ENCODE data around the gene KCNJ12.

The KCNJ12 gene

GRCh38 chr17:21374441-21375161 lies 1.6 kb upstream of the KCNJ12 start:
- no peak overlapping the region for H3K9ac ChIP-seq (ENCODE audit: low read length)
- H3K4me1 ChIP-seq (ENCODE audit: control insufficient read depth, insufficient read depth, low read length): peaks cover 2% of the 10 kb centered on the region
- no peaks in the 10 kb centered on the region for H3K36me3 ChIP-seq (ENCODE audit: control insufficient read depth, insufficient read depth, low read length)
- H3K27ac ChIP-seq (ENCODE audit: low read depth, low read length): no peak overlapping the region
- H3K27me3 ChIP-seq (ENCODE audit: control insufficient read depth, insufficient read depth, low read length): peaks cover 14% of the 10 kb centered on the region
- no peak overlapping the region for H3K4me3 ChIP-seq (ENCODE audit: low read length)

GRCh38 chr17:21375162-21375560 lies 996 bp upstream of the KCNJ12 start:
- Histone ChIP-seq H3K27me3 (ENCODE audit: control insufficient read depth, insufficient read depth, low read length) (peaks cover 14% of the 10 kb centered on the region), H3K4me1 (ENCODE audit: control insufficient read depth, insufficient read depth, low read length) (peaks cover 2% of the 10 kb centered on the region), H3K9ac (ENCODE audit: low read length) (no peak overlapping the region), H3K27ac (ENCODE audit: low read depth, low read length) (no peak overlapping the region), H3K4me3 (ENCODE audit: low read length) (no peak overlapping the region), H3K36me3 (ENCODE audit: control insufficient read depth, insufficient read depth, low read length) (no peaks in the 10 kb centered on the region)

- H3K27me3 ChIP-seq (ENCODE audit: control insufficient read depth, insufficient read depth, low read length): peaks cover 14% of the 10 kb centered on the region
- H3K9ac ChIP-seq (ENCODE audit: low read length): no peak overlapping the region
- H3K27ac ChIP-seq (ENCODE audit: low read depth, low read length): no peak overlapping the region
- no peaks in the 10 kb centered on the region for H3K36me3 ChIP-seq (ENCODE audit: control insufficient read depth, insufficient read depth, low read length)
- no peak overlapping the region for H3K4me3 ChIP-seq (ENCODE audit: low read length)
- peaks cover 2% of the 10 kb centered on the region for H3K4me1 ChIP-seq (ENCODE audit: control insufficient read depth, insufficient read depth, low read length)
These were observed 438 bp upstream of the KCNJ12 start for GRCh38 chr17:21375757-21376080.

GRCh38 chr17:21376759-21377690 lies 868 bp downstream of the KCNJ12 start:
- peaks cover 2% of the 10 kb centered on the region for H3K4me1 ChIP-seq (ENCODE audit: control insufficient read depth, insufficient read depth, low read length)
- H3K27me3 ChIP-seq (ENCODE audit: control insufficient read depth, insufficient read depth, low read length): peaks cover 14% of the 10 kb centered on the region
- H3K27ac ChIP-seq (ENCODE audit: low read depth, low read length): no peak overlapping the region
- H3K9ac ChIP-seq (ENCODE audit: low read length): no peak overlapping the region
- peak overlapping the region; percentile 55 for H3K4me3 ChIP-seq (ENCODE audit: low read length)
- H3K36me3 ChIP-seq (ENCODE audit: control insufficient read depth, insufficient read depth, low read length): no peaks in the 10 kb centered on the region

GRCh38 chr17:21377705-21378396 lies 1.7 kb downstream of the KCNJ12 start:
- H3K9ac ChIP-seq (ENCODE audit: low read length): no peak overlapping the region
- H3K27me3 ChIP-seq (ENCODE audit: control insufficient read depth, insufficient read depth, low read length): peaks cover 14% of the 10 kb centered on the region
- no peaks in the 10 kb centered on the region for H3K36me3 ChIP-seq (ENCODE audit: control insufficient read depth, insufficient read depth, low read length)
- peaks cover 2% of the 10 kb centered on the region for H3K4me1 ChIP-seq (ENCODE audit: control insufficient read depth, insufficient read depth, low read length)
- H3K27ac ChIP-seq (ENCODE audit: low read depth, low read length): no peak overlapping the region
- H3K4me3 ChIP-seq (ENCODE audit: low read length): peak overlapping the region; percentile 55

- Histone ChIP-seq H3K36me3 (ENCODE audit: control insufficient read depth, insufficient read depth, low read length) (no peaks in the 10 kb centered on the region), H3K4me1 (ENCODE audit: control insufficient read depth, insufficient read depth, low read length) (peaks cover 2% of the 10 kb centered on the region), H3K27ac (ENCODE audit: low read depth, low read length) (no peak overlapping the region), H3K4me3 (ENCODE audit: low read length) (no peak overlapping the region), H3K27me3 (ENCODE audit: control insufficient read depth, insufficient read depth, low read length) (peaks cover 14% of the 10 kb centered on the region), H3K9ac (ENCODE audit: low read length) (no peak overlapping the region)
These were observed 2.4 kb downstream of the KCNJ12 start for GRCh38 chr17:21378553-21378952.

GRCh38 chr17:21379080-21379711 lies 3.0 kb downstream of the KCNJ12 start:
- no peak overlapping the region for H3K9ac ChIP-seq (ENCODE audit: low read length)
- peaks cover 2% of the 10 kb centered on the region for H3K4me1 ChIP-seq (ENCODE audit: control insufficient read depth, insufficient read depth, low read length)
- H3K27me3 ChIP-seq (ENCODE audit: control insufficient read depth, insufficient read depth, low read length): peaks cover 14% of the 10 kb centered on the region
- H3K36me3 ChIP-seq (ENCODE audit: control insufficient read depth, insufficient read depth, low read length): no peaks in the 10 kb centered on the region
- no peak overlapping the region for H3K4me3 ChIP-seq (ENCODE audit: low read length)
- H3K27ac ChIP-seq (ENCODE audit: low read depth, low read length): no peak overlapping the region

- no peak overlapping the region for H3K9ac ChIP-seq (ENCODE audit: low read length)
- peaks cover 8% of the 10 kb centered on the region for H3K27me3 ChIP-seq (ENCODE audit: control insufficient read depth, insufficient read depth, low read length)
- peaks cover 2% of the 10 kb centered on the region for H3K4me1 ChIP-seq (ENCODE audit: control insufficient read depth, insufficient read depth, low read length)
- H3K27ac ChIP-seq (ENCODE audit: low read depth, low read length): no peak overlapping the region
- H3K36me3 ChIP-seq (ENCODE audit: control insufficient read depth, insufficient read depth, low read length): no peaks in the 10 kb centered on the region
- no peak overlapping the region for H3K4me3 ChIP-seq (ENCODE audit: low read length)
These were observed 4.5 kb downstream of the KCNJ12 start for GRCh38 chr17:21380659-21381058.

- Histone ChIP-seq H3K4me1 (ENCODE audit: control insufficient read depth, insufficient read depth, low read length) (peaks cover 2% of the 10 kb centered on the region), H3K36me3 (ENCODE audit: control insufficient read depth, insufficient read depth, low read length) (no peaks in the 10 kb centered on the region), H3K4me3 (ENCODE audit: low read length) (no peak overlapping the region), H3K27me3 (ENCODE audit: control insufficient read depth, insufficient read depth, low read length) (peaks cover 8% of the 10 kb centered on the region), H3K27ac (ENCODE audit: low read depth, low read length) (no peak overlapping the region), H3K9ac (ENCODE audit: low read length) (no peak overlapping the region)
These were observed 5.0 kb downstream of the KCNJ12 start for GRCh38 chr17:21381076-21381706.

- H3K4me1 ChIP-seq (ENCODE audit: control insufficient read depth, insufficient read depth, low read length): peaks cover under 1% of the 10 kb centered on the region
- H3K9ac ChIP-seq (ENCODE audit: low read length): no peak overlapping the region
- no peaks in the 10 kb centered on the region for H3K36me3 ChIP-seq (ENCODE audit: control insufficient read depth, insufficient read depth, low read length)
- no peak overlapping the region for H3K4me3 ChIP-seq (ENCODE audit: low read length)
- H3K27me3 ChIP-seq (ENCODE audit: control insufficient read depth, insufficient read depth, low read length): no peaks in the 10 kb centered on the region
- H3K27ac ChIP-seq (ENCODE audit: low read depth, low read length): no peak overlapping the region
These were observed 6.7 kb downstream of the KCNJ12 start for GRCh38 chr17:21382560-21383495.

- Histone ChIP-seq H3K9ac (ENCODE audit: low read length) (no peak overlapping the region), H3K4me3 (ENCODE audit: low read length) (no peak overlapping the region), H3K27ac (ENCODE audit: low read depth, low read length) (no peak overlapping the region), H3K27me3 (ENCODE audit: control insufficient read depth, insufficient read depth, low read length) (no peaks in the 10 kb centered on the region), H3K4me1 (ENCODE audit: control insufficient read depth, insufficient read depth, low read length) (no peaks in the 10 kb centered on the region), H3K36me3 (ENCODE audit: control insufficient read depth, insufficient read depth, low read length) (no peaks in the 10 kb centered on the region)
These were observed 9.2 kb downstream of the KCNJ12 start for GRCh38 chr17:21385281-21385845.
